GM12873 (cell line): ENCODE data around the gene ATXN7L1.

Experiments
- CTCF ChIP-seq: IDR thresholded peaks from 2 replicates; pipeline ENCODE4 v1.5.1; 2012; ENCODE audit warnings: low read depth, mild to moderate bottlenecking, moderate library complexity, low read length, control low read depth; ENCODE audit not compliant: insufficient read depth; ENCODE audit errors: missing control alignments

Gene ATXN7L1

GRCh38 chr7:105839266-105839665 lies 37.1 kb downstream of the ATXN7L1 start:
- no peak for TF ChIP-seq CTCF

- no peak for TF ChIP-seq CTCF
Measured at GRCh38 chr7:105838627-105839231, 37.7 kb downstream of the ATXN7L1 start.

GRCh38 chr7:105837765-105838626 lies 38.4 kb downstream of the ATXN7L1 start:
- TF ChIP-seq CTCF = no peak

GRCh38 chr7:105835441-105835840 lies 41.0 kb downstream of the ATXN7L1 start:
- no peak for TF ChIP-seq CTCF

- no peak for TF ChIP-seq CTCF
Measured at GRCh38 chr7:105831824-105832535, 44.4 kb downstream of the ATXN7L1 start.

GRCh38 chr7:105831302-105831620 lies 45.1 kb downstream of the ATXN7L1 start:
- no peak for TF ChIP-seq CTCF
